ENCODE results near the gene EXOC3.

- TF ChIP-seq POLR2A (IDR thresholded peaks at IDR 0.05) = no peak
- no peak for TF ChIP-seq CTCF (IDR thresholded peaks at IDR 0.05)
- no peak for TF ChIP-seq POLR2AphosphoS5 (IDR thresholded peaks at IDR 0.05)
These were observed 45.3 kb downstream of the EXOC3 start for GRCh38 chr5:488241-488640.

Data from breast epithelium (tissue), 3 donors.